ENCODE results near the gene AMFR. TPM values are rescaled to one million over a fixed set of nuclear protein-coding genes. Genes with fewer than 3 reads are reported as not detected.

The AMFR gene
- total and polyA plus RNA-seq, 2 of the 13 experiments (the other 11 are each of a cell fraction or from before 2014, with no cell fraction given) = 52.9 to 108 TPM

DNA sequence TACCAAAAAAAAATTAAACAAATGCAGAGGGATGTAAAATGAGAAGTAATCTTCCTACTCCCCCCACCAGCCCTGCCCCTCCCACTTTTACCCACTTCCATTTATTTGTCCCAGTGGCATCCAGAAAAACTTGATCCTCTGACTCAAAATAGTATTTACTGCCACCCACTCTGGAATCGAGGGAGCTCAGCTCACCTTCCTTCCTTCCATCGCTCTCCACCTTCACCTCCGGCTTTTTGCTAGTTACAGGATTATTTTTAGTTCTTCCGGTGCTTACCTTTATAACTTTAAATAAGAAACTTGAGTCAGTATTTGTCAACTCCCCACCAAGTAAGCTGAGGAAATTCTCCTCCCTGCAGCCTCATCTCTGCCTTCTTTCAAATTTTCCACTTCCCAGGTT, 94.9 kb downstream of the AMFR start (continued):
- no peak for TF ChIP-seq AKNA (CRISPR knock-in tag; IDR thresholded peaks at IDR 0.05; ENCODE audit: borderline replicate concordance)
- no peak for TF ChIP-seq ZNF383 (CRISPR knock-in tag; IDR thresholded peaks at IDR 0.05; ENCODE audit: borderline replicate concordance)
- TF ChIP-seq ZNF101 (CRISPR knock-in tag; IDR thresholded peaks at IDR 0.05; ENCODE audit: borderline replicate concordance, low read depth) = no peak
- TF ChIP-seq, protein P1, sequence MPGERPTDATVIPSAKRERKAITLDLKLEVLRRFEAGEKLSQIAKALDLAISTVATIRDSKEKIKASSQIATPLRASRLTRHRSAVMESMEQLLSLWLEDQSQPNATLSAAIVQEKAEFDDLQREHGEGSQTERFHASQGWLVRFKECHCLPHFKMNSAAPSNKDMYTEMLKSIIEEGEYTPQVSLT (CRISPR knock-in tag; IDR thresholded peaks at IDR 0.05; ENCODE audit: borderline replicate concordance, low read depth) = no peak
- TF ChIP-seq ZNF335 (CRISPR knock-in tag; IDR thresholded peaks at IDR 0.05) = no peak
- no peak for TF ChIP-seq SOX6 (IDR thresholded peaks at IDR 0.05)
- no peak for TF ChIP-seq SOX6 (CRISPR knock-in tag; IDR thresholded peaks at IDR 0.05)
- no peak for TF ChIP-seq ZKSCAN5 (CRISPR knock-in tag; IDR thresholded peaks at IDR 0.05)
- TF ChIP-seq SETDB1 (CRISPR knock-in tag; IDR thresholded peaks at IDR 0.05; ENCODE audit: borderline replicate concordance) = no peak
- TF ChIP-seq, protein P2, sequence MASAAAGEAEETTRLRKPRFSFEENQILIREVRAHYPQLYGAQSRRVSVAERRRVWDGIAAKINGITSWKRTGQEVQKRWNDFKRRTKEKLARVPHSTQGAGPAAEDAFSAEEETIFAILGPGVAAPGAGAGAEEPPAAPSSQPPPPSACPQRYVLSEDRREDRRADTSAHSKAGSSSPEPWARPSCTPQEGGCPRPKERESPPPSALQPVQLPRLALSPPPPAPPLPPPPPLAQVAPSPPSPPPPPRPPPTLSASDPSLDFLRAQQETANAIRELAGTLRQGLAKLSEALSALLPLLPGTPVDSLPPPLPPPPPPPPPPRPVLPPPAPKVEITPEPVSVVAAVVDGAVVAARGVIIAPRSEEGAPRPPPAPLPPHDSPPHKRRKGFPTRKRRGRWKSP (CRISPR knock-in tag; IDR thresholded peaks at IDR 0.05) = no peak
- TF ChIP-seq ATF1 (CRISPR knock-in tag; IDR thresholded peaks at IDR 0.05) = no peak
- no peak for TF ChIP-seq ZNF44 (CRISPR knock-in tag; IDR thresholded peaks at IDR 0.05)
